WERI-Rb-1 (cell line): ENCODE data around the gene MAD1L1.
A peak's percentile ranks its signal among the peaks of the same experiment; 100 is the strongest.

Experiments used
- DNase-seq: peaks from one replicate; pipeline ENCODE4 v3.0.0-alpha.2; 2020
- H3K27ac ChIP-seq: fragments of 250-450 bp; sonication (Bioruptor Pico); 2 replicates; pipeline ENCODE4 v1.5.1; 2020; ENCODE audit warnings: mild to moderate bottlenecking, moderate library complexity
- H3K27me3 ChIP-seq: fragments of 250-450 bp; sonication (Bioruptor Pico); 2 replicates; pipeline ENCODE4 v1.5.1; 2021; ENCODE audit warnings: mild to moderate bottlenecking, low read depth, moderate library complexity; ENCODE audit not compliant: insufficient read depth, severe bottlenecking
- H3K36me3 ChIP-seq: fragments of 250-450 bp; sonication (Bioruptor Pico); 2 replicates; pipeline ENCODE4 v1.5.1; 2020; ENCODE audit warnings: mild to moderate bottlenecking, moderate library complexity
- H3K4me3 ChIP-seq: 2 replicates; pipeline ENCODE4 v1.5.1; 2011; ENCODE audit warnings: low read depth, mild to moderate bottlenecking, control low read depth, low read length
- H3K9me3 ChIP-seq: fragments of 250-450 bp; sonication (Bioruptor Pico); 2 replicates; pipeline ENCODE4 v1.5.1; 2021; ENCODE audit warnings: mild to moderate bottlenecking, moderate library complexity; ENCODE audit not compliant: severe bottlenecking
- CTCF ChIP-seq: IDR thresholded peaks from 2 replicates; pipeline ENCODE4 v1.5.1; 2011; ENCODE audit warnings: low read depth, mild to moderate bottlenecking, control low read depth, inconsistent platforms, low read length

The MAD1L1 gene

GRCh38 chr7:2008101-2008935 lies 224.4 kb downstream of the MAD1L1 start:
- Histone ChIP-seq H3K36me3 (no peaks in the 10 kb centered on the region; the same call in 1 of the 2 replicates), H3K4me3 (no peak overlapping the region), H3K27me3 (no peaks in the 10 kb centered on the region), H3K9me3 (no peaks in the 10 kb centered on the region), H3K27ac (no peak overlapping the region)
- DNase-seq: no peak
- 0 out of 2 replicates have a peak, but pooled peaks have one; percentile 11 for TF ChIP-seq CTCF

- H3K27me3 ChIP-seq: no peaks in the 10 kb centered on the region
- H3K27ac ChIP-seq: no peak overlapping the region
- H3K36me3 ChIP-seq: no peaks in the 10 kb centered on the region; the same call in 1 of the 2 replicates
- H3K4me3 ChIP-seq: no peak overlapping the region
- TF ChIP-seq CTCF: no peak
- DNase-seq: no peak
- no peaks in the 10 kb centered on the region for H3K9me3 ChIP-seq
Observed at GRCh38 chr7:2007551-2007950, 225.2 kb downstream of the MAD1L1 start.

GRCh38 chr7:2006921-2007381 lies 225.8 kb downstream of the MAD1L1 start:
- Histone ChIP-seq H3K27ac (no peak overlapping the region), H3K9me3 (no peaks in the 10 kb centered on the region), H3K36me3 (no peaks in the 10 kb centered on the region), H3K27me3 (no peaks in the 10 kb centered on the region), H3K4me3 (no peak overlapping the region)
- DNase-seq: no peak
- no peak for TF ChIP-seq CTCF

- H3K27ac ChIP-seq: no peak overlapping the region
- TF ChIP-seq CTCF: no peak
- no peak overlapping the region for H3K4me3 ChIP-seq
- no peaks in the 10 kb centered on the region for H3K27me3 ChIP-seq
- H3K9me3 ChIP-seq: no peaks in the 10 kb centered on the region
- H3K36me3 ChIP-seq: 0 out of 2 replicates have a peak, but pooled peaks cover under 1% of the 10 kb centered on the region
- no peak for DNase-seq
Observed at GRCh38 chr7:2006231-2006771, 226.4 kb downstream of the MAD1L1 start.

- no peak for TF ChIP-seq CTCF
- no peak overlapping the region for H3K27ac ChIP-seq
Observed at GRCh38 chr7:2005786-2006185, 227.0 kb downstream of the MAD1L1 start.

More at GRCh38 chr7:2005786-2006185, 227.0 kb downstream of the MAD1L1 start:
- Histone ChIP-seq H3K9me3 (no peaks in the 10 kb centered on the region), H3K4me3 (no peak overlapping the region), H3K27me3 (no peaks in the 10 kb centered on the region), H3K36me3 (0 out of 2 replicates have a peak, but pooled peaks cover 5% of the 10 kb centered on the region)
- no peak for DNase-seq
